Middle frontal gyrus (tissue), 1 donor: ENCODE measurements around the gene CDK3.

Experiments
- DNase-seq: peaks from one replicate; pipeline ENCODE4 v3.0.0-alpha.2; 2015; ENCODE audit warnings: low spot score; ENCODE audit errors: extremely low spot score

Gene CDK3

DNA sequence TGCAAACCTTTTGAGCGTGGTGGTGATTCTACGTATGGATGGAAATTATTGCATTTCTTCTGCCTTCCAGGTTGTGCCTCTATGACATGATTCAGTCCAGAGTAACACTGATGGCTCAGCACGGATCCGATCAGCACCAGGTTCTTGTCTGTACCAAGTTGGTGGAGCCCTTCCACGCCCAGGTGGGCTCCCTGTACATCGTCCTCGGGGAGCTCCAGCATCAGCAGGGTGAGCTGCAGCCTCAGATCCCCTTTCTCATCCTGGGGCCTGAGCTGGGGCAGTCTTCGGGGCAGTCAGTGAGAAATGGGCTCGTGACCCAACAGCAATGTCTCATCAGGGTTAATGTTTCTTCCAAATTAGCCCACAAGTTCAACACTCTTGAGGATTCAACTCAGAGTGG is 9.3 kb upstream of the CDK3 start:
- DNase-seq, result no peak

DNA sequence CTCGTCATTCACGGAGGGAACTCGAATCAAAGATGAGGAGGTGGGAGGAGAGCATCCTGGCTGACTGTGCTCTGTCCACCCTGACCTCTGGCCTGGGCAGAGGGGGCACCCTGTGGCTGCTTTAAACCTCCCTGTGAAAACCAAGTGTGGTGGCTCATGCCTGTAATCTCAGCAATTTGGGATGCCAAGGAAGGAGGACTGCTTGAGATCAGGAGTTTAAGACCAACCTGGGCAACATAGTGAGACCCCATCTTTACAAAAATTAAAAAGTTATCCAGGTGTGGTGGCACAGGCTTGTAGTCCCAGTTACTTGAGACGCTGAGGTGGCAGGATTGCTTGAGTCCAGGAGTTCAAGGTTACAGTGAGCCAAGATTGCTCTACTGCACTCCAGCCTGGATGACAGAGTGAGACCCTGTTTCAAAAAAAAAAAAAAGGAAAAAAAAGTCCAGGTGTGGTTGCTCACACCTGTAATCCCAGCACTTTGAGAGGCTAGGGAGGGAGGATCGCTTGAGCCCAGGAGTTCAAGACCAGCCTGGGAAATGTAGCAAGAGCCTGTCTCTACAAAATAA is 5.8 kb upstream of the CDK3 start:
- DNase-seq, result no peak

DNA sequence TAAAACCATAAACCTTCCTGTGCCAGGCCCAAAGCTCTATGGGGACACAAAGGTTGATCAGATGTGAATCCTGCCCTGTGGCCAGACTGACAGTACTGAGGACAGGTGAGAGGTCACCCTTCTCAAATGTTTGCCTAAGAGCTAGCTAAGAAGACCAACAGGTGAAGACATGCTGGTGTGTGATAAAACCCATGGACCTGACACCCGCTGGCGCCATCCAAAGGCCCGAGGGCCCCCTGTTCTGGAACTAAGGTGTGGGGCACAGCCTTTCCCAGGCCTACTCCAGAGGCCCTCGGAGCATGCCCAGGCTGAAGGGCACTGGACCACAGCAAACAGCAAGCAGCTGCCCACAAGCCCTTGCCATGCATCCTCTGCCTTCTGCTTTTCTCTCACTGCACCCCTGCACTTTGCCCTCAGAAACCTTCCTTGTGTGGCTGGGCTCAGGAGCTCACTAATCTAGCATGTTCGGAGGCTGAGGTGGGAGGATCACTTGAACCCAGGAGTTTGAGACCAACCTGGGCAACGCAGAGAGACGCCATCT is 5.2 kb upstream of the CDK3 start:
- no peak for DNase-seq

DNA sequence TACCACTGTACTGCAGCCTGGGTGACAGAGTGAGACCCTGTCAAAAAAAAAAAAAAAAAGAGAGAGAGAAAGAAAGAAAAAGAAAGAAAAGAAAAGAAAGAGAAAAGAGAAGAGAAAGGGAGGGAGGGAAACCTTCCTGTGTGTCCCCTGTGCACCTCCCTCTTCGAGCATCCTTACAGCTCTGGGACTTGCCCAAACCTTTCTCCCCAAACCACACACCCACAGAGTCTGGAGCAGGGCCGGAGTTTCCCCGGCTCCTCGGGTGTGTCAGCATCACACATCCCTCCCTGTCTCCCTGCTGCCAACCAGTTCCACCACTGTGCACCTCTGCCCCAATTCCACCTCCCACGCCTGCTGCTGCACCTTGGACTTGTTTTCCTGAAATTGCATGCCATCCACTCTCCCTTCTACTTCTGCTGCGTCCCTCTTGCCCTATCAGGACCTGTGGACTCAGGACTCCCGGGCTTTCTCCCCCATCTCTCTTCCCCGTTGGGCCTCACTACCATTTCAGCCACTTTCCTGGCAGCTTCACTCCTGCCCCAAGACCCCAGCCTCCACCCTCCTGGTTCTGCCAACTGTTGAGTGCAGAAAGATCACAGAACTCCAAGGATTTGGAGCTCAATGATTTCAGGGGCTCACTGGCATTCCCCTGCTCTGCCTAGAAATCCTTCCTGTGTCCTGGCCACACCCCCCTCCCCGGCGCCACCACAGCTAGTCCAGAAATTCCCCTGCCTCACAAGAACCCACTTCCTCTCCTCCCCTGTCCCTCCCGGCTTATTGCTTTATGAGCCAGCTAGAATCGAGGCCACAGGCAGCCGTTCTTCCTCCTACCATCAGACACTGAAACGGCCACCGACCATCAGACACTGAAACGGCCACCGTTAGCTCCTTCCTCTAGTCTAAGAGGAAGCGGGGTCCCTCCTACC is 3.7 kb upstream of the CDK3 start:
- no peak for DNase-seq

DNA sequence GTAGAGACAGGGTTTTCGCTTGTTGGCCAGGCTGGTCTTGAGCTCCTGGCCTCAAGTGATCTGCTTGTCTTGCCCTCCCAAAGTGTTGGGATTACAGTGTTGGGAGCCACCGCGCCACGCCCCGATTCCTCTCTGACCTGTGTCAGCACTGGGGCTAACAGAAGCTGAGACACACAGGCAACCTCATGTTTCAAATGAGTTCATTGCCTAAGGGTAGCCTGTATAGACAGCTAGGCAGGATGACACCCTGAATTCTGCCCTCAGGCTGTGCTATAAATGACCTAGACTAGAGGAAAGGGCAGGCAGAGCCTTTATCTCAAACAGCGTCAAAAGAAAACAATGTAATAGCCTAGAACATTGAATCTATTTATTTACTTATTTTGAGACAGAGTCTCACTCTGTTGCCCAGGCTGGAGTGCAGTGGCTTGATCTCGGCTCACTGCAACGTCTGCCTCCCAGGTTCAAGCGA is 2.3 kb upstream of the CDK3 start:
- DNase-seq, result no peak

DNA sequence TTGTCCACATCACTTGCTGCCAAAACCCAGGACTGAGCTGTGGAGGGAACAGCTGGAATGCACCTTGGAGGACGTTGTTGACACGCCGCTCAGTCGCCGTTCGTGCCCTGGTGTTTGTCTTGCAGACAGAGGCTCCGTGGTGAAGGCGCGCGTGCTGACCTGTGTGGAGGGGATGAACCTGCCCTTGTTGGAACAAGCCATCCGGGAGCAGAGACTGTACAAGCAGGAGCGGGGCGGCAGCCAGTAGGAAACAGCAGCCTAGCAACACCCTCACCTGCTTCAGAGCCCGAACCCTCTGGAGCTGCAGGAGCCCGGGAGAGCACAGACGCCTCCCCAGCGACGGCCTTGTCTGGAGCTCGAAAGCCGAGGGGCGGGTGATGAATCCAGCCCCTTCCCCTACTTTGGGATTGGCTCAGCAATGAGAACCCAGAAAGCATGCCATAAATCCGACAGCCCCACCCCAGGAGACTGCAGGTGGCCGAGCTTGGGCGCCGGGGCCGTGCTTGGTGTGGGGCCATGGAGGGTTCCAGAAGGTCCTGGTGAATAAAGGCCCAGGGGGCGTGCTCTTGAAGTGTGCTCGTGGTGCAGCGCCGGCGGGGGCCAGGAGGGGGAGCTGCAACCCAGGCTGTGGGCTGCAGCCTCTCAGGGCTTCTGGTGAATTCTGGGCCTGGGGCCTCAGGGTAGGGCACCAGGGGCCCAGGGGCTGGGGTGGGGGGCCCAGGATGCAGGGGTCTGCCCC is 470 bp upstream of the CDK3 start:
- no peak for DNase-seq

DNA sequence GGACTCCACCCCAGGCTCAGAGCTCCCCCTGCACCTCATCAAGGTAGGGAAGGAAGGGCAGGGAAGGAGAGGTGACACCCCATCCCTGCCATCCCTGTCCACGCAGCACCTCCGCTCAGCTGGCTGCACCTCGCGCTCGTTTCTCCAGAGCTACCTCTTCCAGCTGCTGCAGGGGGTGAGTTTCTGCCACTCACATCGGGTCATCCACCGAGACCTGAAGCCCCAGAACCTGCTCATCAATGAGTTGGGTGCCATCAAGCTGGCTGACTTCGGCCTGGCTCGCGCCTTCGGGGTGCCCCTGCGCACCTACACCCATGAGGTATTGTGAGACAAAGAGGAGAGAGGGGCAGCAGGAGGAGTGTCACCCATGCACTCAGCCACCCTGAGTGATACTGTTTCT is 1.4 kb downstream of the CDK3 start:
- no peak for DNase-seq

DNA sequence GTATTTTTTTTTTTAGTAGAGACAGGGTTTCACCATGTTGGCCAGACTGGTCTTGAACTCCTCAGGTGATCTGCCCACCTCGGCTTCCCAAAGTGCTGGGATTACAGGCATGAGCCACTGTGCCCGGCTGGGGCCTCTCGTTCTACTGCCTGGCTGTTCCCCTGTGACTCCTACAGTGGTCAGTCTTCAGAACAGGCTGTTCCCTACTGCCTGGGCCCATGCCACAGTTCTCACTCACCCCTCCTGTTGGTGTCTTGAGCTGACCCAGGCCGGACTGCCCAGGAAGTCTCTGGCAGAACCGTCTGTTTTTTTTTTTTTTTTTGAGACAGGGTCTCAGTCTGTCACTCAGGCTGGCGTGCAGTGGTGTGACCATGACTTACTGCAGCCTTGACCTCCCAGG is 3.3 kb downstream of the CDK3 start:
- no peak for DNase-seq

DNA sequence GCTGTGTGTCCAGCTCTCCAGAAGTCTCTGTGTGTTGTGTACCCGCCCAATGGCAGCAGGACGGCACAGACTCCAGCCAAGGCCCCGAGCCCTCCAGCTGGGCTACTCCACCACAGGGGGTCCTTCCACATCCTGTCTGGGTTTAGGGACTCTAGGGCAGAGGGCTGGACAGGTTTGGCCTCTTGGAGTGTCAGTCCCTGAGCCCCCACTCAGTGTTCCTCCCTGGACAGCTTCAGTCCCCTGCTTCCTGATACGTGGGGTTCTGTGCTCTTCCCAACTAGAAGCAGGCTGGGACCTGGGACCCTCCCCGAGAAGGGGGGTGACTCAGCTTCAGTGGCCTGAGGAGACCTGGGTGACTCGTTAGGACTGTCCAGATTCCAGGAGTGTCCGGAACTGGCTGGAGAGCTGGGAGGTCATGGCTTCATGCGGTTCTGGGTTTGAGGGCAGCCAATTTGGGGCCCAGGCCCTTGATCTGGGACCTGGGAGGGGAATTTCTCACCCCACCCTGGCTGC is 4.2 kb downstream of the CDK3 start:
- no peak for DNase-seq

DNA sequence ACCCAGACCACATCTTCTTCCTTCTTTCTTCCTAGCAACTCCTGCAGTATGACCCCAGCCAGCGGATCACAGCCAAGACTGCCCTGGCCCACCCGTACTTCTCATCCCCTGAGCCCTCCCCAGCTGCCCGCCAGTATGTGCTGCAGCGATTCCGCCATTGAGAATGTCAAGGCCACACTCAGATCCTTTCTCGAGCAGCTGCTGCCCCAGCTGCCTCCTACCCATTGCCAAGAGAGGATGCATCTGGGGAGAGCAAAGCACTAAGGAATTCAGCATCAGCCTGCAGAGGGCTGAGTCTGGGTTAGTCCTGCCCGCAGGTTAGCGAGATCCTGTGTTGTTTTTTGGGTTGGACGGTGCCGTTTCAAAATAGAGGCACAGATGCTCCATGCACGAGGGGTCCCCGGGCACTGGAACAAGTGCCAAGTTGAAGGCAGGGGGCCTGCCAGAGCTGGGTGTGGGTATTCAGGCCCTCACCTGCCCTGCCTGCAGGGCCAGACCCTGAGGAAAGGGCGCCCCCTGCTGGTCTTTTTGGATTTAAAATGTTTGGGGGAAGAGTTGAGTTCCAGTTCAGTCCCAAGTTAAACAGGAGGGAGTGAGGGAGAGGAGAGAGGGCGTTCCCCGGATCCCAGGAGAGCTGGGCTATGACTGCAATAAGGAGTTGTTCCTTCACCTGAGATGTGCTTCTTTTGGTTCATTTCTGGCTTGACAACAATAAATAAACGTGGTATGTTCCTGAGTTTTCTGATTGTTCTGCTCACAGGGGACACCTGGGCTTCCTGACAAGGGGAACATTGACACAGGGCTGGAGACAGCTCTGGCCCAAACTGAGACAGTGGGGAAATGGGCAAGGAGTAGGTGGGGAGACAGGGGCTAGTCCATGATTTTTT is 4.9 kb downstream of the CDK3 start:
- no peak for DNase-seq

DNA sequence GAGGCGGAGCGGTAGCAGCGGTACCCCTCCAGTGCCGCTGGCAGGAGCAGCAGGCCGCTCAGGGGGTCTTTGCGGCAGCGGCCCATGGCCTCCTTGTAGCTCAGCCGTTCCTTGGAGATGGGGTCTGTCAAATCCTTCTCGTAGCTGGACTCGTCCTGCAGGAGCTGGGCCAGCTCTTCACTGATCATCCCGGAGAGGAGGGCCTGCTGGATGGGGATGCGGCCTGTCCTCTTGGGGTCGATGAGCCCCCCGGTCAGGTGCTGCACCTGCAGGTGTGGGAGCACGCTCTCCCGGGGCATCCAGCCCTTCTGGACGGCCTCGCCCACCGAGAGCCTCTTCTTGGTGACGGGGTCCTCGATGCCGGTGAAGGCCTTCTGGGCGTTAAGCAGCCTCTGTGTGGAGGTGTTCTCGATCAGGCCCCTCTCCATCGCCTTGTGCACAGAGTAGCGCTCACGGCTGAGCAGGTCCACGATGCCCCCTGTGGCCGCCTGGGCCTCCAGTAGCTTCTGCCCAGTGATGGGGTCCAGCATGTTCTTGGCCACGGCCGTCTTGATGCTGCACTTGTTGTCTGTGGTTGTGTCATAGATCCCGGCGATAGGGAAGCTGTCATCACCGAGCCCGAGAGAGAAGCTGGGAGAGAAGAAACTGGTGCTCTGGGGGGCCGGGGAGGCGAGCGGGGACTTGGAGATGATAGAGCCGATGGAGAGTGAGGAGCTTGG is 6.6 kb downstream of the CDK3 start:
- no peak for DNase-seq

DNA sequence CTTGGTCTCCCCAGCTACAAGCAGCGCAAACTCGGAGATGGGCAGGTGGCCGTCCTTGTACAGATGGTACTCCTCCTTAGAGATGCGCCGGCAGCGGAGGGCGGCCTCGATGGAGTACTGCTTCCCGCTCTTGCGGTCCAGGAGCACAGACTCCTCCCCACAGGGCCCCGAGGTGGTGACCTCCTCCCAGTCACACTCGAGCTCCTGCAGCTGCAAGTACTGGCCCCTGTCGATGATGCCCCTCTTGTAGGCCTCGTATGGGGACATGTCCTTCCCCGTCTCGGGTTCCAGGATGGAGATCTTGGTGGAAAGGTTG is 7.2 kb downstream of the CDK3 start:
- DNase-seq, result no peak

DNA sequence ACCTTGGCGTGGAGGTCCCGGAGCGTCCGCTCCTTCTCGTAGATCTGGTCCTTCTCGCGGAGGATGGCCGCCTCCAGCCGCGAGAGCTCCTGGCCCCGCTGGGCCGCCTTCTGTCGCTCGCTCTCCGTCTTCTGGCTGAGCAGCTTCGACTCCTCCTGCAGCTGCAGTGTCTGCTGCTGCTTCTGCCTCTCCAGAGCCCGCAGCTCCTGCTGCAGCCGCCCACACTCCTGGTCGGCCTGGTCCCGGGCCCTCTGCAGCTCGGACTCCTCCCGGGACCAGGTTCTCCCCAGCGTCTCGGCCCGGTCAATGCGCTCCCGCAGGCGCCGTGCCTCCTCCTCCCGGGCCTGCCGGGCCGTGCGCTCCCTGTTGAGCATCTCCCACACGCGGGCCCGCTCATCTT is 7.6 kb downstream of the CDK3 start:
- no peak for DNase-seq

DNA sequence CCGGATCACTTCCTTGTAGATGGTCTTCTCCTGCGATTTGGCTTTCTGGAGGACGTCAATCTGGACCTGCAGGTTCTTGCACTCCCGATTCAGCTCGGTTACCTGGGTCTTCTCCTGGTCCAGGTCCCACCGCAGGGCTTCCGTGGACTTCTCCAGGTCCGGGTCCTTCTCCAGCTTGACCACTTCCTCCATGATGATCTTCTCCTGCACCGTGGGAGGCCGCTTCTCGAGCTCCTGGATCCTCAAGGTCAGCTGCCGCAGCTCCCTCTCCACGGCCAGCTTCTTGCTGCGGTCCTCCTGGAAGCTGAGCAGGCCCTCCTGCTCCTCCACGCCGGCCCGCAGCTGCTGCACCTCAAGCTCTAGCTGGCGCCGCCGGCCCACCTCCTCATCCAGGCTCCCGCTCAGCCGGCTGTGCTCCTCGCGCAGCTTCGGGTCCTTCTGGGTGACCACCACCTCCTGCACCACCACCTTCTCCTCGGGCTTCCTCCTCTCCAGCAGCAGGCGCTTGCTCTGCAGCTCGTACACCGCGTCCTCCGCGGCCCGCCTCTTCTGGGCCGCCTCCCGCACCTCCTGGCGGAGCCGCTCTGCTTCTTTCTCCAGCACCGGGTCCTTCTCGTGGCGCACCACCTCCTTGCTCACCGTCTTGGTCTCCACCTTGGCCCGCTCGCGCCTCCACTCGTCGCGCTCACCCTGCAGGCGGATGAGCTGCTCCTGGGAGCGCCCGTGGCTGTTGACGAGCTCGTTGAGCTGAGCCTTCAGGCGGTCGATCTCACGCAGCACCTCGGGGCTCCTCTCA is 8.2 kb downstream of the CDK3 start:
- DNase-seq, result no peak

DNA sequence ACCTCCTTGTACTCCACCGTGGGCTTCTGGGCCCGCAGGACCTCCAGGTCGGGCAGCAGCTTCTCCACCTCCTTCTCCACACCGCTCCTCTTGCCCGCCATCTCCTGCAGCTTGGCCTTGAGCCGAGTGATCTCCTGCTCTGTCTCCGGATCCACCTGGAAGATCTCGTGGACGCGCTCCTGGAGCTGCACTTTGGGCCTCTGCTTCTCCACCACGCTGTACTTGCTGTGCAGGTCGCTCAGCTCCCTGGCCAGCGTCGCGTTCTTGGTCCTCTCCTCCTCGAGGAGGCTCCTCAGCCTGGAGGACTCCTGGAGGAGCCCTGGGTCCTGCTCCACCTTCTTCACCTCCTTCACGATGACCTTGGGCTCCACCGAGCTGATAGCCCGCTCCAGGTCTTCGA is 8.8 kb downstream of the CDK3 start:
- no peak for DNase-seq

DNA sequence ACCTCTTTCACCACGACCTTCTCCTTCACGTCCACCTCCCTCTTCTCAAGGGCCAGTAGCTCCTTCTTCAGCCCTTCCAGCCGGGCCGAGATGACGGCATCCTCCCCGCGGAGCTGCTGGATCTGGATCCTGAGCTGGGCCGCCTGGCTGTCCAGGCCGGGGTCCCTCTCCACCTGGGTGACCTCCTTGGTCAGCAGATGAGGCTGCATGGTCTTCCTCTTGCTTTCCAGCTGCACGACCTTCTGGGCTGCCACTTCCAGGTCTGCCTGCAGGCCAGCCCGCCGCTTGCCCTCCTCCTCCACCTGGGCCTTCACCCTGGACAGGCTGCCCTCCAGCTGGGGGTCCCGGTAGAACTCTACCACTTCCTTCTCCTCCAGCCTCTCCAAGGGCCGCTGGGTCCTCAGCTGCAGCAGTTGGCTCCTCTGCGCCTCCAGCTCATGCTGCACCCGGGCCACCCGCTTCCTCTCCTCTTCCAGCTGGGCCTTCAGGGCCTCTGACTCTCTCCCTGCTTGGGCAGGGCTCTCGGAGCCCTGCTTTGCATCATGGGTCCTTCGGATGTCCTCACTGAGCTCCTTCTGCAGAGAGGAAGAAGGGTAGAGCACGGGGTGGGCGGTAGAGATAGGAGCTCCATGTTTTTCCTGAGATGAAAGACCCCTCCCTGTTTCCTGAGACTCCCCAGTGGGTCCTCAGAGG is 9.5 kb downstream of the CDK3 start:
- no peak for DNase-seq

DNA sequence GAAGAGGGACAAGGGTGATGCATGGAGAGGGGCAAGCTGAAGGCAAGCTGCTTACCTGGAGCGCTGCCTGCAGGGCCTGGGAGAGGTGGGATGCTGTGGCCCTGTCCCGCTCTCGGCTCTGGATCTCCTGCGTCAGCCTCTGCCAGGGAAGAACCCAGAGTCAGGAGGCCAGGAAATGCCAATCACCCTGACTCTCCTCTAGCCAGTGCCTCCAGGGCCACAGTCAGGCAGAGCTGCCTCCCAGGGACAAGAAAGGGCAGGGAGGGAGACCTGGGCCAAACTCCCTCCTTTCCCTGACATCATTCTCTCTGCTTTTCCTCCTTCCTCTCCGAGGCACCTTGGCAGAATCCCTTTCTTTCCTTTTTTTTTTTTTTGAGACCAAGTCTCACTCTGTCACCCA is 11.3 kb downstream of the CDK3 start:
- no peak for DNase-seq

DNA sequence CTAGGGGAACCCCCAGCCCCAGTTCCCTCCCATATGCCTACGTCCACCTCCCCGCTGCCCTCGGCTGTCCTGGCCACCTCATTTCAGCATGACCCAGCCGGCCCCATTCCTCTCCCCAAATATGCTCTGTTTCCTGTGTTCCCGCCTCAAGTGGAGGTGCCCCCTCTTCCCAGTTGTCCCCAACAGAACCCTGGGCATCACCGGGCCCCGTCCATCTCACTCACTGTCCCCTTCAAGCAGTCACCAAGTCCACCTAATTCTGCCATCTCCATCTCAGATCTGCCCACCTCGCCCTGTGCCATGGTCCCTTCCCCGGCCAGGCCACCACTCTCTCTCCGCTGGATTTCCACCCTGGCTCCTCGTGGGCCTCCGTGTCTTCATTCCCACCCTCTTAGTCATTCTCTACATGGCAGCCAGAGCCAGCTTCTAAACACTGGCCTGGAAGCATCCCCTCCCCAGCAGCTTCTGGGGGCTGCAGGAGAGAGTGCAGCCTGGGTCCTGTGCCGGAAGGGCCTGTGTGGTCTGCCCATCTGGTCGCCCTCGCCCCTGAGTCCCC is 12.8 kb downstream of the CDK3 start:
- DNase-seq, result no peak
